Ishikawa (cell line): Measurements from ENCODE around the gene HDDC2.

Source experiments
- CEBPB ChIP-seq: IDR thresholded peaks from 2 replicates; pipeline ENCODE4 v1.6.1; 2012
- CREB1 ChIP-seq: IDR thresholded peaks from 2 replicates; pipeline ENCODE4 v1.6.1; 2012; ENCODE audit warnings: low read depth
- EGR1 ChIP-seq: IDR thresholded peaks from 2 replicates; pipeline ENCODE4 v1.6.1; 2012
- EP300 ChIP-seq: IDR thresholded peaks from 2 replicates; pipeline ENCODE4 v1.6.1; 2012; ENCODE audit warnings: borderline replicate concordance
- FOXM1 ChIP-seq: IDR thresholded peaks from 2 replicates; pipeline ENCODE4 v1.6.1; 2012; ENCODE audit warnings: low read depth, borderline replicate concordance
- NFIC ChIP-seq: IDR thresholded peaks from 2 replicates; pipeline ENCODE4 v1.6.1; 2012
- RAD21 ChIP-seq: IDR thresholded peaks from 2 replicates; pipeline ENCODE4 v1.6.1; 2012; ENCODE audit warnings: low read depth
- TAF1 ChIP-seq: IDR thresholded peaks from 2 replicates; pipeline ENCODE4 v1.6.1; 2012; ENCODE audit warnings: low read depth, mild to moderate bottlenecking
- TCF12 ChIP-seq: IDR thresholded peaks from 2 replicates; pipeline ENCODE4 v1.6.1; 2012; ENCODE audit warnings: low read depth
- TEAD4 ChIP-seq: IDR thresholded peaks from 2 replicates; pipeline ENCODE4 v1.6.1; 2012
- YY1 ChIP-seq: IDR thresholded peaks from 2 replicates; pipeline ENCODE4 v1.6.1; 2012; ENCODE audit warnings: low read depth
- ZBTB7A ChIP-seq: IDR thresholded peaks from 2 replicates; pipeline ENCODE4 v1.6.1; 2012; ENCODE audit warnings: low read depth
- TF ChIP-seq, protein P1 (sequence below): IDR thresholded peaks from 2 replicates; pipeline ENCODE4 v1.6.1; 2012
- TF ChIP-seq, protein P2 (sequence below): IDR thresholded peaks from 2 replicates; pipeline ENCODE4 v1.6.1; 2012; ENCODE audit warnings: low read depth, mild to moderate bottlenecking
- TF ChIP-seq, protein P3 (sequence below): IDR thresholded peaks from 2 replicates; pipeline ENCODE4 v1.6.1; 2012

The HDDC2 gene

DNA sequence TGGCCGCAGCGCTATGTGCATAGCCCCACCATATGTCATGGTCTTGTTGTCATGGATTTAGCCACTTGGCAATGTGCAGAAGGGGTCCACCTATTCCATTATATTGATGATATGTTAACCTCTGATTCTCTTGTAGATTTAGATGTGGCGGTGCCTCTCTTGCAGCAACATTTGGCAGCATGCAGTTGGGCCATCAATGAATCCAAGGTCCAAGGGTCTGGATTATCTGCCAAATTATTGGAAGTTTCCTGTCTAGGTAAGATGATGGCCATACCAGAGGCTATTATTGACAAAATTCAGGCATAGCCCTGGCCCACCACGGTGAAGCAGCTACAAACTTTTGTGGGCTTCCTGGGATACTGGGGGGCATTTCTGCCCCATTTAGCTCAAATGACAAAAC lies 31.4 kb downstream of the HDDC2 start:
- TF ChIP-seq EP300, result no peak
- TF ChIP-seq ZBTB7A, result no peak
- TF ChIP-seq, protein P1, sequence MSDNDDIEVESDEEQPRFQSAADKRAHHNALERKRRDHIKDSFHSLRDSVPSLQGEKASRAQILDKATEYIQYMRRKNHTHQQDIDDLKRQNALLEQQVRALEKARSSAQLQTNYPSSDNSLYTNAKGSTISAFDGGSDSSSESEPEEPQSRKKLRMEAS, result no peak
- TF ChIP-seq TAF1, result no peak
- no peak for TF ChIP-seq CEBPB
- no peak for TF ChIP-seq NFIC
- TF ChIP-seq RAD21, result no peak
- TF ChIP-seq, protein P2, sequence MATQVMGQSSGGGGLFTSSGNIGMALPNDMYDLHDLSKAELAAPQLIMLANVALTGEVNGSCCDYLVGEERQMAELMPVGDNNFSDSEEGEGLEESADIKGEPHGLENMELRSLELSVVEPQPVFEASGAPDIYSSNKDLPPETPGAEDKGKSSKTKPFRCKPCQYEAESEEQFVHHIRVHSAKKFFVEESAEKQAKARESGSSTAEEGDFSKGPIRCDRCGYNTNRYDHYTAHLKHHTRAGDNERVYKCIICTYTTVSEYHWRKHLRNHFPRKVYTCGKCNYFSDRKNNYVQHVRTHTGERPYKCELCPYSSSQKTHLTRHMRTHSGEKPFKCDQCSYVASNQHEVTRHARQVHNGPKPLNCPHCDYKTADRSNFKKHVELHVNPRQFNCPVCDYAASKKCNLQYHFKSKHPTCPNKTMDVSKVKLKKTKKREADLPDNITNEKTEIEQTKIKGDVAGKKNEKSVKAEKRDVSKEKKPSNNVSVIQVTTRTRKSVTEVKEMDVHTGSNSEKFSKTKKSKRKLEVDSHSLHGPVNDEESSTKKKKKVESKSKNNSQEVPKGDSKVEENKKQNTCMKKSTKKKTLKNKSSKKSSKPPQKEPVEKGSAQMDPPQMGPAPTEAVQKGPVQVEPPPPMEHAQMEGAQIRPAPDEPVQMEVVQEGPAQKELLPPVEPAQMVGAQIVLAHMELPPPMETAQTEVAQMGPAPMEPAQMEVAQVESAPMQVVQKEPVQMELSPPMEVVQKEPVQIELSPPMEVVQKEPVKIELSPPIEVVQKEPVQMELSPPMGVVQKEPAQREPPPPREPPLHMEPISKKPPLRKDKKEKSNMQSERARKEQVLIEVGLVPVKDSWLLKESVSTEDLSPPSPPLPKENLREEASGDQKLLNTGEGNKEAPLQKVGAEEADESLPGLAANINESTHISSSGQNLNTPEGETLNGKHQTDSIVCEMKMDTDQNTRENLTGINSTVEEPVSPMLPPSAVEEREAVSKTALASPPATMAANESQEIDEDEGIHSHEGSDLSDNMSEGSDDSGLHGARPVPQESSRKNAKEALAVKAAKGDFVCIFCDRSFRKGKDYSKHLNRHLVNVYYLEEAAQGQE, result no peak
- no peak for TF ChIP-seq EGR1
- no peak for TF ChIP-seq FOXM1
- TF ChIP-seq TCF12, result no peak
- no peak for TF ChIP-seq CREB1
- TF ChIP-seq, protein P3, sequence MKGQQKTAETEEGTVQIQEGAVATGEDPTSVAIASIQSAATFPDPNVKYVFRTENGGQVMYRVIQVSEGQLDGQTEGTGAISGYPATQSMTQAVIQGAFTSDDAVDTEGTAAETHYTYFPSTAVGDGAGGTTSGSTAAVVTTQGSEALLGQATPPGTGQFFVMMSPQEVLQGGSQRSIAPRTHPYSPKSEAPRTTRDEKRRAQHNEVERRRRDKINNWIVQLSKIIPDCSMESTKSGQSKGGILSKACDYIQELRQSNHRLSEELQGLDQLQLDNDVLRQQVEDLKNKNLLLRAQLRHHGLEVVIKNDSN, result no peak
- TF ChIP-seq TEAD4, result no peak
- no peak for TF ChIP-seq YY1

DNA sequence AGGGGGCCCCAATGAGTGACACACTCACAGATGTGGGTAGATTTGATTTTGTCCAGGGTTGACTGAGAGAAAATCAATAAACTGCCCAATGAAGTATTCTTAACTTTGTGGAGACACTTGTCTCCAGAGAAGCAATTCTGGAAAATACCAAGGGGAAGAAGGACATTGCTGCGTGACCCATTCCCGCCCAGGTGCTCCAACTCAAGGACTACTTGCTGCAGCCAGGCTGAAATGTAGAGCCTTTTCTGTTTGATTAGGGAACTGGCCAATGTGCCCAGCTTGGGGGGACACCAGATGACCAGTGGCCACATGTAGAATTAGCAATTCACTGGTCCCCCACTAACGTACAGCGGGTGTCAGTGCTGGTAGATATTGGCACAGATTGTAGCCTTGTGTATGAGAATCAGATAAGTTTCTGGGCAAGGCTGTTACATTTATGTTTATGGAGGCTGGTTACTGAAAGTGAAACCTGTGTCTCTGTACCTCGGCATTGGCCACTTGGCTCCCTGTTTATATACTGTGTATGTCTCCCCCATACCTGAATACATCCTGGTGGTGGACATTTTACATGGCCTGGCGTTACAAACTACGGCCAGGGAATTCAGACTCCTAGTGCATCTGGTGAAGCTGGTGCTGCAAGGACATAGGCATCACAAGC lies 32.3 kb downstream of the HDDC2 start:
- TF ChIP-seq YY1 (no peak), CEBPB (no peak), CREB1 (no peak), EGR1 (no peak), ZBTB7A (no peak), TCF12 (no peak), TAF1 (no peak), FOXM1 (no peak), EP300 (no peak)
- TF ChIP-seq, protein P3, result no peak
- TF ChIP-seq, protein P2, result no peak

DNA sequence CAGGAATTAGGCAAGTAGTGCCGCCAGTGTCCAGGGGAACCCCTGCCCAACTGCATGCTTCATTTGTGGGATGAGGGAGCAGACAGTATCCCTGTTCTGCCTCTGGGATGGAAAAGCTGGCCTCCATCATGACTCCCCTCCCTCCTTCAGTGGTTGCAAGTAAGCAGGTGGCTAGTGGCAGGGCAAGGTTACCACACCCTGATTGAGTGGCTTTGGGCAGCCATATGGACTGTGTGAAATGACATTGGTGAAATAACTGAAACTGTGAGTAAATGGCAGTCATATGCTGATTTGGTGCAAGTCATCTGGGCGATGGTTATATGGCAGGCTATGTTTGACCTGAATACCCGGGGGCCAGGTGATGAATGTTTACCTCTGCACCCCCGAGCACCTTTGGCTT lies 33.0 kb downstream of the HDDC2 start:
- TF ChIP-seq, protein P3, result no peak
- TF ChIP-seq CREB1 (no peak), YY1 (no peak), CEBPB (no peak), EP300 (no peak), ZBTB7A (no peak), NFIC (no peak), TEAD4 (no peak), TCF12 (no peak), EGR1 (no peak), TAF1 (no peak), FOXM1 (no peak), RAD21 (no peak)
- TF ChIP-seq, protein P1, result no peak
- TF ChIP-seq, protein P2, result no peak
